Measurements from ENCODE around the gene PTPRR. TPM values are rescaled to one million over a fixed set of nuclear protein-coding genes. Genes with fewer than 3 reads are reported as not detected.
A peak's percentile ranks its signal among the peaks of the same experiment; 100 is the strongest.

Gene PTPRR
- total and polyA plus RNA-seq, 2 donors (not counting 1 experiment from before 2014, with no cell fraction given), result 0.44 to 0.50 TPM

DNA sequence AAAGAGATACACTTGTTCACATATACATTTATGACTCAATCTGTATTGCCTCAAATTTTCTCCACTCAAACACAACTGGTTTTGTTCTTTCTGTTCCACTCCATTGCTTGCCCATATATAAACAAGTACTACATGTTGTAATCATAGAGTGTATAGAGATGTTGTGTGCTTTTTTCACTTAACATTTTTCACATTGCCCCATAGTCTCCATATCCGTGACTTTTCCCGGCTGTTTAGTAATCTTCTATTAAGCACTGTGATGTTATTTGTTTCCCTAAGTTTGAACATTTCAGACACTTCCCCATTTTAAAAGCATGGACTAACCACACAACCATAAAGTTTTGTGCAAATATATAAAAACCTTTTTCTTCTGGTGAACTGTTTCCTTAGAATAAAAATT lies 45.5 kb upstream of the PTPRR start:
- no peaks in the 10 kb centered on the region for H3K4me1 ChIP-seq (ENCODE audit: control insufficient read depth, extremely low read depth, insufficient read depth, low read length)
- TF ChIP-seq EZH2 (IDR thresholded peaks at IDR 0.05; ENCODE audit: low read length, missing control alignments), result no peak
- TF ChIP-seq, protein P1, sequence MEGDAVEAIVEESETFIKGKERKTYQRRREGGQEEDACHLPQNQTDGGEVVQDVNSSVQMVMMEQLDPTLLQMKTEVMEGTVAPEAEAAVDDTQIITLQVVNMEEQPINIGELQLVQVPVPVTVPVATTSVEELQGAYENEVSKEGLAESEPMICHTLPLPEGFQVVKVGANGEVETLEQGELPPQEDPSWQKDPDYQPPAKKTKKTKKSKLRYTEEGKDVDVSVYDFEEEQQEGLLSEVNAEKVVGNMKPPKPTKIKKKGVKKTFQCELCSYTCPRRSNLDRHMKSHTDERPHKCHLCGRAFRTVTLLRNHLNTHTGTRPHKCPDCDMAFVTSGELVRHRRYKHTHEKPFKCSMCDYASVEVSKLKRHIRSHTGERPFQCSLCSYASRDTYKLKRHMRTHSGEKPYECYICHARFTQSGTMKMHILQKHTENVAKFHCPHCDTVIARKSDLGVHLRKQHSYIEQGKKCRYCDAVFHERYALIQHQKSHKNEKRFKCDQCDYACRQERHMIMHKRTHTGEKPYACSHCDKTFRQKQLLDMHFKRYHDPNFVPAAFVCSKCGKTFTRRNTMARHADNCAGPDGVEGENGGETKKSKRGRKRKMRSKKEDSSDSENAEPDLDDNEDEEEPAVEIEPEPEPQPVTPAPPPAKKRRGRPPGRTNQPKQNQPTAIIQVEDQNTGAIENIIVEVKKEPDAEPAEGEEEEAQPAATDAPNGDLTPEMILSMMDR (conservative IDR thresholded peaks at IDR 0.05 in 1 of 2, IDR thresholded peaks at IDR 0.05 in 1 of 2; ENCODE audit: low read depth in 1 of 2, low read length in 2 of 2), result no peak
- no peak overlapping the region for H2AFZ ChIP-seq (ENCODE audit: low read length)
- H3K4me3 ChIP-seq (replicated peaks in 1 of 4; ENCODE audit: control extremely low read depth in 1 of 4, insufficient read depth in 1 of 4, low read depth in 3 of 4, low read length in 4 of 4), result no peak overlapping the region
- H3K9ac ChIP-seq (ENCODE audit: insufficient read depth, low read length), result no peak overlapping the region
- no peaks in the 10 kb centered on the region for H3K27me3 ChIP-seq (ENCODE audit: control insufficient read depth, insufficient read depth, low read length)
- H3K79me2 ChIP-seq (ENCODE audit: control insufficient read depth, insufficient read depth, low read length), result no peaks in the 10 kb centered on the region
- no peaks in the 10 kb centered on the region for H4K20me1 ChIP-seq (ENCODE audit: control insufficient read depth, extremely low read depth, insufficient read depth, low read length)
- no peak overlapping the region for H3K27ac ChIP-seq (ENCODE audit: insufficient read depth, low read length)
- H3K36me3 ChIP-seq (ENCODE audit: control insufficient read depth, insufficient read depth, low read length), result no peaks in the 10 kb centered on the region
- H3K9me3 ChIP-seq (ENCODE audit: control insufficient read depth, insufficient read depth, low read depth, low read length), result no peaks in the 10 kb centered on the region
- no peak overlapping the region for H3K4me2 ChIP-seq (ENCODE audit: extremely low read depth, insufficient read depth, low read length)
- peak in 1 of 2 donors; percentile 22 for DNase-seq (ENCODE audit: low read depth in 2 of 2)

DNA sequence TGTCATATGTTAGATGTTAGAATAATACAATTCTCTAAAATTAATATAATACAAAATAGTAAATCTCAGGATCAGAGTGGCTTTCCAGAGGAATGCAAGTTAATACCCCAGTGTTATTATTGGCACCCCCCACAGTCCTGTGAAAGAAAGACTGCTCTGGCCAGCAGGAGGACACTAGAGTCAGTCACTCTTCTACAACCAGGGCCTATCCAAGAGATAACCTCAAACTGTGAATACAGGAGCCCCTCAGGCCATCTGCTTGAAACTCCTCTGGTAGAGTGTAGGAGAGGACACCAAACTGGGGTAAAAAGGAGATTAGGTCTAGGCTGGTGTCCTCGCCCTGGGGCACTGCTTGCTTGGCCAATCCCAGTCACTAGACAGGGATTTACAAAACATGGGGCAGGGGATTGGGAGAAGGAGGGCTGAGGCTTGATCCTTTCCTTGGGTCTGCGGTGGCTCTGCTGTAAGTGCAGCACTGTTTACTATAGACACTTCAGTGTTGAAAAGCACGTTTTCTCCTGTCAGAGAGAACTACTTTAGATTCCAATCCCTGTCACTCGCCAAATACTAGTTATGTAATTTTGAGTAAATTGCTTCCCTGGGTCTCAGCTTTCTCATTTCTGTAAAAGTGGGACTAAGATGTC lies 44.5 kb upstream of the PTPRR start:
- DNase-seq (ENCODE audit: low read depth in 2 of 2), result no peak

DNA sequence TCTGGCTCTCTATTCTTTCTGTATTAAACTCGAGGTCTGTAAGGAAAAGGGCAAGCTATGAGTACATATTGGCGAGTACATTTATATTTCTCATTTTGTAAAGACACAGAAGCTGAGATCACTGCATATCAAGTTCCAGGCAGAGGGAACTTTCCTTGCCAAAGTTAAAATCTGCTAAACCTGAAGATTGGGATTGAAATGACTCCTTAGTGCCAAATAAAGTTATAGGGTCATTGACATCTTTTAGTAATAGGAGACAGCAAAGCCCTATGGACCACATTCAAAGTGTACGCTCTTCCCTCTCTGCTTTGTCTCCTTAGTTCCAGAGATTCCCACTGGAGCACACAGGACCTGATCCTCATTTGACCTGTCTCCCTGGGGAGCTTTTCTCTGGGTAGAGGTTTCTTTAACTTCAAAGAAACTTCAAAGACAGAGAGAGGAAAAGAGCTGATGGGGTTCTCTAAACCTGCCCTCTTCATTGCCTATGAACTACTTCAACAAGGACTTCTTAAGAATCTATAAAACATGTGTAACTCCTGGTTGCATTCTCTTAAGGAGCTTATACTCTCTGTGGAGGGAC lies 42.6 kb upstream of the PTPRR start:
- Histone ChIP-seq H3K27me3 (ENCODE audit: control insufficient read depth, insufficient read depth, low read length) (no peaks in the 10 kb centered on the region), H3K9ac (ENCODE audit: insufficient read depth, low read length) (no peak overlapping the region), H3K79me2 (ENCODE audit: control insufficient read depth, insufficient read depth, low read length) (no peaks in the 10 kb centered on the region), H4K20me1 (ENCODE audit: control insufficient read depth, extremely low read depth, insufficient read depth, low read length) (no peaks in the 10 kb centered on the region), H3K36me3 (ENCODE audit: control insufficient read depth, insufficient read depth, low read length) (no peaks in the 10 kb centered on the region), H3K27ac (ENCODE audit: insufficient read depth, low read length) (no peak overlapping the region), H3K4me2 (ENCODE audit: extremely low read depth, insufficient read depth, low read length) (no peak overlapping the region), H2AFZ (ENCODE audit: low read length) (no peak overlapping the region), H3K9me3 (ENCODE audit: control insufficient read depth, insufficient read depth, low read depth, low read length) (no peaks in the 10 kb centered on the region), H3K4me1 (ENCODE audit: control insufficient read depth, extremely low read depth, insufficient read depth, low read length) (no peaks in the 10 kb centered on the region), H3K4me3 (replicated peaks in 1 of 4; ENCODE audit: control extremely low read depth in 1 of 4, insufficient read depth in 1 of 4, low read depth in 3 of 4, low read length in 4 of 4) (no peak overlapping the region)
- TF ChIP-seq, protein P1 (conservative IDR thresholded peaks at IDR 0.05 in 1 of 2, IDR thresholded peaks at IDR 0.05 in 1 of 2; ENCODE audit: low read depth in 1 of 2, low read length in 2 of 2), result no peak
- TF ChIP-seq EZH2 (IDR thresholded peaks at IDR 0.05; ENCODE audit: low read length, missing control alignments), result no peak
- DNase-seq (ENCODE audit: low read depth in 2 of 2), result no peak

More for the DNA sequence above, 44.5 kb upstream of the PTPRR start:
- Histone ChIP-seq H3K27me3 (ENCODE audit: control insufficient read depth, insufficient read depth, low read length) (no peaks in the 10 kb centered on the region), H2AFZ (ENCODE audit: low read length) (no peak overlapping the region), H3K79me2 (ENCODE audit: control insufficient read depth, insufficient read depth, low read length) (no peaks in the 10 kb centered on the region), H3K4me3 (replicated peaks in 1 of 4; ENCODE audit: control extremely low read depth in 1 of 4, insufficient read depth in 1 of 4, low read depth in 3 of 4, low read length in 4 of 4) (no peak overlapping the region), H3K36me3 (ENCODE audit: control insufficient read depth, insufficient read depth, low read length) (no peaks in the 10 kb centered on the region), H3K4me1 (ENCODE audit: control insufficient read depth, extremely low read depth, insufficient read depth, low read length) (no peaks in the 10 kb centered on the region), H3K4me2 (ENCODE audit: extremely low read depth, insufficient read depth, low read length) (no peak overlapping the region), H3K27ac (ENCODE audit: insufficient read depth, low read length) (no peak overlapping the region), H3K9ac (ENCODE audit: insufficient read depth, low read length) (no peak overlapping the region), H3K9me3 (ENCODE audit: control insufficient read depth, insufficient read depth, low read depth, low read length) (no peaks in the 10 kb centered on the region), H4K20me1 (ENCODE audit: control insufficient read depth, extremely low read depth, insufficient read depth, low read length) (no peaks in the 10 kb centered on the region)
- no peak for TF ChIP-seq EZH2 (IDR thresholded peaks at IDR 0.05; ENCODE audit: low read length, missing control alignments)
- TF ChIP-seq, protein P1 (conservative IDR thresholded peaks at IDR 0.05 in 1 of 2, IDR thresholded peaks at IDR 0.05 in 1 of 2; ENCODE audit: low read depth in 1 of 2, low read length in 2 of 2), result no peak

All from fibroblast of lung (primary cell).